Measurements from ENCODE around the gene CNTN2. TPM values are rescaled to one million over a fixed set of nuclear protein-coding genes. Genes with fewer than 3 reads are reported as not detected.

Gene CNTN2
- total and polyA plus RNA-seq, 2 experiments from 2014 or later, result 9.7 TPM; not detected in 1

GRCh38 chr1:205056188-205056611 is 13.2 kb downstream of the CNTN2 start:
- Histone ChIP-seq H3K9me2 (replicated peaks; ENCODE audit: insufficient read depth) (no peaks in the 10 kb centered on the region), H3K79me2 (no peaks in the 10 kb centered on the region), H3K4me3 (no peak overlapping the region), H3K4me2 (no peak overlapping the region), H4K20me1 (ENCODE audit: insufficient read depth, poor library complexity, severe bottlenecking) (no peaks in the 10 kb centered on the region), H3K27ac (no peak overlapping the region), H2AFZ (no peak overlapping the region), H3K36me3 (replicated peaks; ENCODE audit: insufficient read depth, low read depth) (no peaks in the 10 kb centered on the region), H3K9me3 (ENCODE audit: low read depth) (no peaks in the 10 kb centered on the region), H3K27me3 (no peaks in the 10 kb centered on the region), H3K4me1 (ENCODE audit: insufficient read depth) (no peaks in the 10 kb centered on the region)
- no peak for TF ChIP-seq EZH2phosphoT487 (IDR thresholded peaks at IDR 0.05; ENCODE audit: low read depth, severe bottlenecking, unreplicated experiment)
- TF ChIP-seq EZH2 (IDR thresholded peaks at IDR 0.05; ENCODE audit: borderline replicate concordance), result no peak
- TF ChIP-seq, protein P1, sequence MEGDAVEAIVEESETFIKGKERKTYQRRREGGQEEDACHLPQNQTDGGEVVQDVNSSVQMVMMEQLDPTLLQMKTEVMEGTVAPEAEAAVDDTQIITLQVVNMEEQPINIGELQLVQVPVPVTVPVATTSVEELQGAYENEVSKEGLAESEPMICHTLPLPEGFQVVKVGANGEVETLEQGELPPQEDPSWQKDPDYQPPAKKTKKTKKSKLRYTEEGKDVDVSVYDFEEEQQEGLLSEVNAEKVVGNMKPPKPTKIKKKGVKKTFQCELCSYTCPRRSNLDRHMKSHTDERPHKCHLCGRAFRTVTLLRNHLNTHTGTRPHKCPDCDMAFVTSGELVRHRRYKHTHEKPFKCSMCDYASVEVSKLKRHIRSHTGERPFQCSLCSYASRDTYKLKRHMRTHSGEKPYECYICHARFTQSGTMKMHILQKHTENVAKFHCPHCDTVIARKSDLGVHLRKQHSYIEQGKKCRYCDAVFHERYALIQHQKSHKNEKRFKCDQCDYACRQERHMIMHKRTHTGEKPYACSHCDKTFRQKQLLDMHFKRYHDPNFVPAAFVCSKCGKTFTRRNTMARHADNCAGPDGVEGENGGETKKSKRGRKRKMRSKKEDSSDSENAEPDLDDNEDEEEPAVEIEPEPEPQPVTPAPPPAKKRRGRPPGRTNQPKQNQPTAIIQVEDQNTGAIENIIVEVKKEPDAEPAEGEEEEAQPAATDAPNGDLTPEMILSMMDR (IDR thresholded peaks at IDR 0.05; ENCODE audit: poor library complexity), result no peak
- DNase-seq (ENCODE audit: low spot score), result no peak
- 87% methylated on average over 13 of the region's 13 CpGs for WGBS (ENCODE audit: low lambda C conversion rate, missing lambda C conversion rate)

DNA sequence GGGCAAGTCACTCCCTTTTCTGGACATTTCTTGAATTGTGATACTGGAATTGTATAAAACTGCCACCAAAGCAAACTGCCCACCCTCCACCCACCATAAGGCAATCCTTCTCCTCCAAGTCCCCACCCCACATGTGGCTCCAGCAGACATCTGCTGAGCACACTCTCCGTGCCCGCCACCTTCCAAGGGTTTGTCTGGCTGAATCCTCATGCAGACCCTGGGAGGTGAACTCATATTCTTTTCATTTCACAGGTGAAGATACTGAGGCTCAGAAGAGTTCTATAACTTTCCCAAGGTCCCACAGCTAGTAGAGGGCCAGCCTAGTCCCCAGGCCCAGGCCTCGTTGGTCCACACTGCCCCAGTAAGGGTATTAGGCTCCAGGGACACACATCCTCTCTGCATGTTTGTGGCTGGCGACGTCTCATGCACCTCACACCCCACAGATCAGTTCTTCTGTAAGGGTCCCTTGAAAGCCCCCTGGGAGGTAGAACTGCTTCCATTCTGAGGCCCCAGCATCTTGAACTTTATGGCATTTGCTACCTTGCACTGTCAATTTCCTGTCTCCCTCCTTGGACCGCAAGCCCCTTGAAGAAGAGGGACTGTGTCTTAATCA is 14.1 kb downstream of the CNTN2 start:
- 94% methylated on average over 6 of the region's 6 CpGs for WGBS (ENCODE audit: low lambda C conversion rate, missing lambda C conversion rate)

GRCh38 chr1:205057808-205058575 is 15.0 kb downstream of the CNTN2 start:
- TF ChIP-seq, protein P1 (IDR thresholded peaks at IDR 0.05; ENCODE audit: poor library complexity), result no peak
- no peaks in the 10 kb centered on the region for H3K79me2 ChIP-seq
- no peaks in the 10 kb centered on the region for H3K27me3 ChIP-seq
- no peak for DNase-seq (ENCODE audit: low spot score)
- no peaks in the 10 kb centered on the region for H3K4me1 ChIP-seq (ENCODE audit: insufficient read depth)
- no peak overlapping the region for H3K4me3 ChIP-seq
- H3K9me2 ChIP-seq (replicated peaks; ENCODE audit: insufficient read depth), result no peaks in the 10 kb centered on the region
- no peak overlapping the region for H3K27ac ChIP-seq
- H3K36me3 ChIP-seq (replicated peaks; ENCODE audit: insufficient read depth, low read depth), result no peaks in the 10 kb centered on the region
- 92% methylated on average over 19 of the region's 19 CpGs for WGBS (ENCODE audit: low lambda C conversion rate, missing lambda C conversion rate)
- H4K20me1 ChIP-seq (ENCODE audit: insufficient read depth, poor library complexity, severe bottlenecking), result no peaks in the 10 kb centered on the region
- H3K4me2 ChIP-seq, result no peak overlapping the region
- H2AFZ ChIP-seq, result no peak overlapping the region
- no peaks in the 10 kb centered on the region for H3K9me3 ChIP-seq (ENCODE audit: low read depth)

More for the DNA sequence above, 14.1 kb downstream of the CNTN2 start:
- Histone ChIP-seq H2AFZ (no peak overlapping the region), H3K4me1 (ENCODE audit: insufficient read depth) (no peaks in the 10 kb centered on the region), H3K9me2 (replicated peaks; ENCODE audit: insufficient read depth) (no peaks in the 10 kb centered on the region), H3K4me2 (no peak overlapping the region), H3K27me3 (no peaks in the 10 kb centered on the region), H3K9me3 (ENCODE audit: low read depth) (no peaks in the 10 kb centered on the region), H3K79me2 (no peaks in the 10 kb centered on the region), H3K27ac (no peak overlapping the region), H3K36me3 (replicated peaks; ENCODE audit: insufficient read depth, low read depth) (no peaks in the 10 kb centered on the region), H4K20me1 (ENCODE audit: insufficient read depth, poor library complexity, severe bottlenecking) (no peaks in the 10 kb centered on the region), H3K4me3 (no peak overlapping the region)
- TF ChIP-seq, protein P1 (IDR thresholded peaks at IDR 0.05; ENCODE audit: poor library complexity), result no peak
- TF ChIP-seq EZH2 (IDR thresholded peaks at IDR 0.05; ENCODE audit: borderline replicate concordance) (no peak), EZH2phosphoT487 (IDR thresholded peaks at IDR 0.05; ENCODE audit: low read depth, severe bottlenecking, unreplicated experiment) (no peak)
- no peak for DNase-seq (ENCODE audit: low spot score)
